ENCODE measurements around the gene AGBL1.

- TF ChIP-seq CTCF (conservative IDR thresholded peaks at IDR 0.05; ENCODE audit: low read depth in 2 of 2), result no peak
- TF ChIP-seq POLR2AphosphoS5 (IDR thresholded peaks at IDR 0.05; ENCODE audit: low read depth), result no peak
- TF ChIP-seq REST (IDR thresholded peaks at IDR 0.05; ENCODE audit: unreplicated experiment), result no peak
- TF ChIP-seq EZH2 (IDR thresholded peaks at IDR 0.05; ENCODE audit: low read depth, unreplicated experiment), result no peak
- no peak for TF ChIP-seq CREB1 (CRISPR knock-in tag; IDR thresholded peaks at IDR 0.05; ENCODE audit: low read depth)
- no peak for TF ChIP-seq EZH2phosphoT487 (IDR thresholded peaks at IDR 0.05; ENCODE audit: unreplicated experiment)
- no peak for TF ChIP-seq ZNF331 (CRISPR knock-in tag; IDR thresholded peaks at IDR 0.05; ENCODE audit: low read depth)
Measured at GRCh38 chr15:86089422-86089821, 9.8 kb downstream of the AGBL1 start.

All from GM23338 (cell line).